SH-SY5Y (cell line): ENCODE data around the gene VSIR.

ENCODE experiments used
- GATA2 ChIP-seq: IDR thresholded peaks from 2 replicates; pipeline ENCODE4 v1.6.1; 2011; ENCODE audit warnings: mild to moderate bottlenecking, low read depth, low read length
- GATA3 ChIP-seq: IDR thresholded peaks from 2 replicates; pipeline ENCODE4 v1.6.1; 2011; ENCODE audit warnings: low read depth, mild to moderate bottlenecking, low read length, moderate library complexity

VSIR gene

GRCh38 chr10:71745664-71746250, 27.6 kb downstream of the VSIR start:
- TF ChIP-seq GATA2 (no peak), GATA3 (no peak)

GRCh38 chr10:71744897-71745663, 28.2 kb downstream of the VSIR start:
- TF ChIP-seq GATA3 (no peak), GATA2 (no peak)

GRCh38 chr10:71743866-71744265, 29.5 kb downstream of the VSIR start:
- no peak for TF ChIP-seq GATA3
- TF ChIP-seq GATA2: no peak

GRCh38 chr10:71743089-71743838, 30.1 kb downstream of the VSIR start:
- TF ChIP-seq GATA2 (no peak), GATA3 (no peak)

- no peak for TF ChIP-seq GATA3
- TF ChIP-seq GATA2: no peak
Measured at GRCh38 chr10:71742301-71743088, 30.8 kb downstream of the VSIR start.

GRCh38 chr10:71741671-71742070, 31.6 kb downstream of the VSIR start:
- TF ChIP-seq GATA3 (no peak), GATA2 (no peak)

- TF ChIP-seq GATA2: no peak
- no peak for TF ChIP-seq GATA3
Measured at GRCh38 chr10:71741029-71741428, 32.3 kb downstream of the VSIR start.

- no peak for TF ChIP-seq GATA3
- no peak for TF ChIP-seq GATA2
Measured at GRCh38 chr10:71740069-71740653, 33.2 kb downstream of the VSIR start.

GRCh38 chr10:71739358-71739900, 33.9 kb downstream of the VSIR start:
- TF ChIP-seq GATA2 (no peak), GATA3 (no peak)

- no peak for TF ChIP-seq GATA3
- no peak for TF ChIP-seq GATA2
Measured at GRCh38 chr10:71737834-71738197, 35.5 kb downstream of the VSIR start.

GRCh38 chr10:71737001-71737833, 36.1 kb downstream of the VSIR start:
- TF ChIP-seq GATA3 (no peak), GATA2 (no peak)

- TF ChIP-seq GATA2 (no peak), GATA3 (no peak)
Measured at GRCh38 chr10:71736570-71736952, 36.8 kb downstream of the VSIR start.
